ENCODE measurements around the gene MTRF1L.

MTRF1L gene, protein sequence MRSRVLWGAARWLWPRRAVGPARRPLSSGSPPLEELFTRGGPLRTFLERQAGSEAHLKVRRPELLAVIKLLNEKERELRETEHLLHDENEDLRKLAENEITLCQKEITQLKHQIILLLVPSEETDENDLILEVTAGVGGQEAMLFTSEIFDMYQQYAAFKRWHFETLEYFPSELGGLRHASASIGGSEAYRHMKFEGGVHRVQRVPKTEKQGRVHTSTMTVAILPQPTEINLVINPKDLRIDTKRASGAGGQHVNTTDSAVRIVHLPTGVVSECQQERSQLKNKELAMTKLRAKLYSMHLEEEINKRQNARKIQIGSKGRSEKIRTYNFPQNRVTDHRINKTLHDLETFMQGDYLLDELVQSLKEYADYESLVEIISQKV

DNA sequence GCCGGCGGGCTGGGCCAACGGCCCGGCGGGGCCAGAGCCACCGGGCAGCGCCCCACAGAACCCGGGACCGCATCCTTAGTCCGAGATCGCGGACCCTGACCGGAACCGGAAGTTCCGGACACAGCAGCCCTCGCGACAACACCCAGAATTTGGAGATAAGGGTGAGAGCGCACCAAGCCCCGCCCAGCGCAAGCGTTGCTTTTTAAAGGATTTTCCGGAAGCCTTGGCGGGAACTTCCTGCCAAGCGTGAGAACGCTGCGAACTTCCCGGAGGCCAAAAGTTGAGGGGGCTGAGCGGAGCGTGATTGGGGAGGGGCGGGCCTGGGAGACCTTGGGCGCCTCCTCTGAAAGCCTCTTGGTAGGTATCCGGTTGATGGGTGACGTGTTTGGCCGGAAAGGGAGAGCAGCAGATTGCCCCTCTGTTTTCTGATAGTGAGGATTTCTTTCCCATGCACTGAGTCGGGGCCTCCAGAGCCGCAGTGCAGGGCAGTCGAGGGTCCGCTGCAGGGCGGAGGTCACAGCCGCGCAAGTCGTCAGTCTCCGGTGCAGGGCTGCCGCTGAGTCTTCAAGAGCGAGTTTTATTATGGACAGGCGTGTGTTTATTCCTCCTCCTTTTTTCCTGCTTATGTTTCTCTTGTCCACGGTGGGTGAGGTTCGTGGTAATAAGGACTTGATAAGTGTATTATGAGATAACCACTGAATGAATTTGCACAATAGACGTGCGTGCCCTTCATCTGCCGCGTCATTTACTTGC lies at the start of gene MTRF1L:
MTRF1L (minus strand) TSS at position 97 of the 753 bp plus-strand sequence; CDS start at position 73, 24 bp downstream.
- DNase-seq (ENCODE audit: low read depth in 2 of 2) = peak; percentile 97 to 98
- peak within 1 kb of the TSS; percentile 83 to 84 for H3K4me3 ChIP-seq (replicated peaks in 1 of 2; ENCODE audit: low read depth in 2 of 2, low read length in 2 of 2)
- TF ChIP-seq, protein P1, sequence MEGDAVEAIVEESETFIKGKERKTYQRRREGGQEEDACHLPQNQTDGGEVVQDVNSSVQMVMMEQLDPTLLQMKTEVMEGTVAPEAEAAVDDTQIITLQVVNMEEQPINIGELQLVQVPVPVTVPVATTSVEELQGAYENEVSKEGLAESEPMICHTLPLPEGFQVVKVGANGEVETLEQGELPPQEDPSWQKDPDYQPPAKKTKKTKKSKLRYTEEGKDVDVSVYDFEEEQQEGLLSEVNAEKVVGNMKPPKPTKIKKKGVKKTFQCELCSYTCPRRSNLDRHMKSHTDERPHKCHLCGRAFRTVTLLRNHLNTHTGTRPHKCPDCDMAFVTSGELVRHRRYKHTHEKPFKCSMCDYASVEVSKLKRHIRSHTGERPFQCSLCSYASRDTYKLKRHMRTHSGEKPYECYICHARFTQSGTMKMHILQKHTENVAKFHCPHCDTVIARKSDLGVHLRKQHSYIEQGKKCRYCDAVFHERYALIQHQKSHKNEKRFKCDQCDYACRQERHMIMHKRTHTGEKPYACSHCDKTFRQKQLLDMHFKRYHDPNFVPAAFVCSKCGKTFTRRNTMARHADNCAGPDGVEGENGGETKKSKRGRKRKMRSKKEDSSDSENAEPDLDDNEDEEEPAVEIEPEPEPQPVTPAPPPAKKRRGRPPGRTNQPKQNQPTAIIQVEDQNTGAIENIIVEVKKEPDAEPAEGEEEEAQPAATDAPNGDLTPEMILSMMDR (IDR thresholded peaks at IDR 0.05; ENCODE audit: low read depth, low read length) = no peak

DNA sequence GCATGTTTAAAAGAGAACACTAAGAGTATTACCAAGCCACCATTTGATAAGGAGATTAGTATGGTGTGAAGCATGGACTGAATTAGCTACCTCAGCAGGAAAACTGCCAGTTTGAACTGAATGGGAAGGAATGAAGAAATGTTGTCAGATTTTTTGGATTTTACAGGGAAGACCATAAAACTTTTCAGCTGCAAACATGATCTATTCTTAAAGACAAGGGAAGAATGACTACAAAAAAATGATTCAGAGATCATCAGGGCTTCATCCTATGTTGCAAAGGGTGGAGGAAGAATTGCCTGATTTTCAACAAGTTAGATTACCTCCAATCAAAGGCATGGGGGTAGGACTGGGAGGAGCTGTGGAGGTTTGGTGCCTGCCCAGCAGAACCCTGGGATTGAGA lies 49.3 kb upstream of the MTRF1L start:
- no peak for DNase-seq (ENCODE audit: low read depth in 2 of 2)
- TF ChIP-seq, protein P1 (IDR thresholded peaks at IDR 0.05; ENCODE audit: low read depth, low read length) = no peak
- H3K4me3 ChIP-seq (replicated peaks in 1 of 2; ENCODE audit: low read depth in 2 of 2, low read length in 2 of 2) = no peak overlapping the region

DNA sequence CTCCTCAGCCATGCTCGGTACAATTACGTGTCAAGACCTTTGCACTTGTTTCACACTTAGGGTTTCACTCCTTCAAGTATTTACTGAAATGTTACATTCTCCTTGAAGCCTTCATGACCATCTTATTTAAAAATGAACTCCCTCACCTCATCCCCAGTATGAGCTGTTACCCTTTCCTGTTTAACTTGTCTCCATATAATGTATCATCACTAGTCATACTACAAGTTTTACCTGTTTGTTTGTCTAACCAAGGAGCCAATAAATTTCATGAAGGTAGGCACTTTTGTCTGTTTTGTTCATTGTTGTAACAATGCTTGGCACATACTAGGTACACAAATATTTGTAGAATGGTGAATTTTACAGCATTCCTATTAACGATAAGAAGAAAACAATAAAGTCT lies 46.1 kb upstream of the MTRF1L start:
- TF ChIP-seq, protein P1 (IDR thresholded peaks at IDR 0.05; ENCODE audit: low read depth, low read length) = no peak
- H3K4me3 ChIP-seq (replicated peaks in 1 of 2; ENCODE audit: low read depth in 2 of 2, low read length in 2 of 2) = no peak overlapping the region
- no peak for DNase-seq (ENCODE audit: low read depth in 2 of 2)

DNA sequence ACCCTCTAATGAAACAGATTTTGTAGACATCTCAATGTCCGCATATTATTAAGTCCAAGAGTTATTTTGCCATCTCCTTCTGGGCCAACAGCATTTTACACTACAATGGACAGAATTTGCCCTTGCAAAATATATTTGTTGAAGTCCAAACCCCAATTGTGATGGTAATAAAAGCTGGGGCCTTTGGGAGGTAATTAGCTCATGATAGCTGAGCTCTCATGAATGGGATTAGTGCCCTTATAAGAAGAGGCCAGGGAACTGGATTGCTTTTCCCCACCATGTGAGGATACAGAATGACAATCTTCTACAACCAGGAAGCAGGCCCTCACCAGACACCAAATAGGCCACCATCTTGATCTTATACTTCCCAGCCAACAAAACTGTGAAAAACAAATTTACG lies 44.9 kb upstream of the MTRF1L start:
- H3K4me3 ChIP-seq (replicated peaks in 1 of 2; ENCODE audit: low read depth in 2 of 2, low read length in 2 of 2) = no peak overlapping the region
- TF ChIP-seq, protein P1 (IDR thresholded peaks at IDR 0.05; ENCODE audit: low read depth, low read length) = no peak
- DNase-seq (ENCODE audit: low read depth in 2 of 2) = no peak

DNA sequence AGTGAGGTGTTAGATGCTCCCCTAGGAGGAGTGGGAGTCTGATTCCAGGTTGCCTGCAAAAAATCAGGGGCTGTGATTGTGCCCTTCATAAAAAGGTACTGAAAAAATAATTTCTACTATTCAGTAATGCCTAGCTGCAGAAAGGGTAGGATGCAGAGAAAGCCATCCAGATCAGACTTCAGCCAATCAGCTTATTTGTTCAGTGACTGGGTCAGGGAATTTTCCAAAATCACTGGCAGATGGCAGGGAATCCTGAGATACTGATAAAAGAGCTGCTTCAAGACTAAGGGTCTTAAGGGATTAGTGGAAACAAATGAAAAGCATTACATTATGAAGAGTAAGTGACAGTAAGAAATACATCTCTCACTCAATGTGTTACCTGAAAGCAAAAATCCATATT lies 42.8 kb upstream of the MTRF1L start:
- H3K4me3 ChIP-seq (replicated peaks in 1 of 2; ENCODE audit: low read depth in 2 of 2, low read length in 2 of 2) = no peak overlapping the region
- no peak for DNase-seq (ENCODE audit: low read depth in 2 of 2)
- TF ChIP-seq, protein P1 (IDR thresholded peaks at IDR 0.05; ENCODE audit: low read depth, low read length) = no peak

DNA sequence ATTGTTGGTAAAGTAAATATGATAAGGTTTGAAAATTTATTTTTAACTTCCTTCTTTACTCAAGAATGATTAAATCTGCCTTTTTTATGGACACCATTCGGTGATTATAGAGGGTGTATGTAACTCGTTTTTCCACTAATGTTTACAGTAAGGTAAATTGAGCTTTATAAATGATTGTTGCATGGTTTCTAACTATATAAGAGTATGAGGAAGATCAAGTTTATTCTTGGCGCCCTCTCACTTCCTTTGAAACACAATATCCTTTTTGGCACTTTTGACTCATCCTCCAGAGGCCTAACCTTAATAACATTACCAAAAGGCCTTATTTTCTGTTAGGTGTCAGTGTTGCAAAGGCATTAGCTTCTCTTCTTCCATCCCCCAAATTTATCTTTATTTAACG lies 41.8 kb upstream of the MTRF1L start:
- DNase-seq (ENCODE audit: low read depth in 2 of 2) = peak in 1 of 2 donors; percentile 14
- no peak overlapping the region for H3K4me3 ChIP-seq (replicated peaks in 1 of 2; ENCODE audit: low read depth in 2 of 2, low read length in 2 of 2)

More for the DNA sequence above, 41.8 kb upstream of the MTRF1L start:
- TF ChIP-seq, protein P1 (IDR thresholded peaks at IDR 0.05; ENCODE audit: low read depth, low read length) = no peak

Measured in cardiac fibroblast (primary cell).